HEK293 (cell line): ENCODE measurements around the gene ATF2.

Source experiments
- CTCF ChIA-PET: fragments of 350-600 bp; formaldehyde crosslinking; extraction: SDS; loops from one replicate; lab custom pipeline; 2021; ENCODE audit warnings: antibody characterized with exemption; lab: Yijun Ruan, JAX
- POLR2A ChIA-PET: fragments of 300-600 bp; formaldehyde crosslinking; extraction: SDS; loops from one replicate; lab custom pipeline; 2020; ENCODE audit warnings: antibody characterized with exemption, inconsistent platforms; lab: Yijun Ruan, JAX
- H3K27ac ChIP-seq: fragments of 200-500 bp; sonication (Bioruptor generic); 2 replicates; pipeline ENCODE4 v1.5.1; 2014; ENCODE audit warnings: low read depth, low read length, control low read depth, inconsistent platforms; ENCODE audit errors: extremely low read depth
- H3K36me3 ChIP-seq, 2 experiments: fragments of 200-500 bp in 1 of 2; sonication (Bioruptor generic) in 1 of 2; 1 replicate in 1 of 2; 2 replicates in 1 of 2; pipeline ENCODE4 v1.5.1; 2014 to 2017; ENCODE audit warnings: inconsistent platforms in 2 of 2, low read length in 2 of 2; ENCODE audit not compliant: control insufficient read depth in 2 of 2, insufficient read depth in 1 of 2
- H3K4me1 ChIP-seq: fragments of 200-500 bp; sonication (Bioruptor generic); 2 replicates; pipeline ENCODE4 v1.5.1; 2014; ENCODE audit warnings: mild to moderate bottlenecking, low read length, inconsistent platforms; ENCODE audit not compliant: control insufficient read depth, insufficient read depth
- H3K4me3 ChIP-seq: 2 replicates; pipeline ENCODE4 v1.5.1; 2011; ENCODE audit warnings: low read depth, mild to moderate bottlenecking, control low read depth, low read length, moderate library complexity
- H3K9me3 ChIP-seq: fragments of 200-500 bp; sonication (Bioruptor generic); 2 replicates; pipeline ENCODE4 v1.5.1; 2014; ENCODE audit warnings: low read depth, low read length, inconsistent platforms; ENCODE audit not compliant: control insufficient read depth, insufficient read depth
- KLF1 ChIP-seq: fragments of 450-650 bp; formaldehyde crosslinking; IDR thresholded peaks from 2 replicates; pipeline ENCODE4 v1.5.1; 2016; ENCODE audit warnings: missing biosample characterization, missing genetic modification characterization
- KLF10 ChIP-seq: fragments of 450-650 bp; IDR thresholded peaks from 2 replicates; pipeline ENCODE4 v1.5.1; 2018; ENCODE audit warnings: missing biosample characterization, mild to moderate bottlenecking, missing genetic modification characterization
- MYNN ChIP-seq: fragments of 450-650 bp; formaldehyde crosslinking; IDR thresholded peaks from 2 replicates; pipeline ENCODE4 v1.5.1; 2016; ENCODE audit warnings: missing biosample characterization, missing genetic modification characterization, borderline replicate concordance
- SCRT2 ChIP-seq: fragments of 450-650 bp; formaldehyde crosslinking; IDR thresholded peaks from 2 replicates; pipeline ENCODE4 v1.5.1; 2016; ENCODE audit warnings: missing biosample characterization, missing genetic modification characterization
- SP3 ChIP-seq: fragments of 450-650 bp; formaldehyde crosslinking; IDR thresholded peaks from 2 replicates; pipeline ENCODE4 v1.5.1; 2016; ENCODE audit warnings: missing biosample characterization, missing genetic modification characterization
- ZFP37 ChIP-seq: fragments of 450-650 bp; formaldehyde crosslinking; IDR thresholded peaks from 2 replicates; pipeline ENCODE4 v1.5.1; 2016; ENCODE audit warnings: missing biosample characterization, missing genetic modification characterization
- ZNF132 ChIP-seq: fragments of 450-650 bp; formaldehyde crosslinking; IDR thresholded peaks from 2 replicates; pipeline ENCODE4 v1.5.1; 2017; ENCODE audit warnings: missing biosample characterization, missing genetic modification characterization, borderline replicate concordance
- ZNF146 ChIP-seq: fragments of 450-650 bp; formaldehyde crosslinking; IDR thresholded peaks from 2 replicates; pipeline ENCODE4 v1.5.1; 2016; ENCODE audit warnings: missing biosample characterization, missing genetic modification characterization
- ZNF223 ChIP-seq: fragments of 450-650 bp; formaldehyde crosslinking; IDR thresholded peaks from 2 replicates; pipeline ENCODE4 v1.5.1; 2016; ENCODE audit warnings: missing biosample characterization, missing genetic modification characterization
- ZNF335 ChIP-seq: fragments of 450-650 bp; formaldehyde crosslinking; conservative IDR thresholded peaks from 2 replicates; pipeline ENCODE4 v1.5.1; 2016; ENCODE audit warnings: missing biosample characterization, missing genetic modification characterization
- ZNF354C ChIP-seq: fragments of 450-650 bp; formaldehyde crosslinking; IDR thresholded peaks from 2 replicates; pipeline ENCODE4 v1.5.1; 2016; ENCODE audit warnings: missing biosample characterization, missing genetic modification characterization, low read depth, borderline replicate concordance
- ZNF366 ChIP-seq: fragments of 450-650 bp; formaldehyde crosslinking; conservative IDR thresholded peaks from 2 replicates; pipeline ENCODE4 v1.5.1; 2016; ENCODE audit warnings: missing biosample characterization, missing genetic modification characterization
- ZNF391 ChIP-seq: fragments of 450-650 bp; formaldehyde crosslinking; IDR thresholded peaks from 2 replicates; pipeline ENCODE4 v1.5.1; 2016; ENCODE audit warnings: low read depth, missing biosample characterization, missing genetic modification characterization, borderline replicate concordance
- ZNF398 ChIP-seq: fragments of 450-650 bp; formaldehyde crosslinking; IDR thresholded peaks from 2 replicates; pipeline ENCODE4 v1.5.1; 2017; ENCODE audit warnings: missing biosample characterization, missing genetic modification characterization
- ZNF423 ChIP-seq: fragments of 450-650 bp; formaldehyde crosslinking; IDR thresholded peaks from 2 replicates; pipeline ENCODE4 v1.5.1; 2016; ENCODE audit warnings: missing biosample characterization, missing genetic modification characterization
- ZNF488 ChIP-seq: fragments of 450-650 bp; formaldehyde crosslinking; IDR thresholded peaks from 2 replicates; pipeline ENCODE4 v1.5.1; 2016; ENCODE audit warnings: missing biosample characterization, missing genetic modification characterization
- ZNF645 ChIP-seq: fragments of 450-650 bp; formaldehyde crosslinking; IDR thresholded peaks from 2 replicates; pipeline ENCODE4; 2016; ENCODE audit warnings: missing biosample characterization, missing genetic modification characterization
- ZNF830 ChIP-seq: fragments of 450-650 bp; IDR thresholded peaks from 2 replicates; pipeline ENCODE4 v1.5.0; 2018; ENCODE audit warnings: missing biosample characterization, missing genetic modification characterization, low read depth, mild to moderate bottlenecking, moderate library complexity
- ZSCAN23 ChIP-seq: fragments of 450-650 bp; formaldehyde crosslinking; IDR thresholded peaks from 2 replicates; pipeline ENCODE4 v1.5.1; 2016; ENCODE audit warnings: missing biosample characterization, missing genetic modification characterization

The ATF2 gene

GRCh38 chr2:175080479-175080878 lies 87.5 kb downstream of the ATF2 start (continued):
- no peak for TF ChIP-seq ZFP37 (tag by site-specific recombination)
- no peak for TF ChIP-seq ZNF830 (tag by site-specific recombination)
- no peak for TF ChIP-seq ZNF335 (tag by site-specific recombination)
- TF ChIP-seq ZSCAN23 (tag by site-specific recombination), result no peak
- no peak for TF ChIP-seq ZNF354C (tag by site-specific recombination)
- TF ChIP-seq ZNF391 (tag by site-specific recombination), result no peak
- no peak for TF ChIP-seq KLF1
- TF ChIP-seq ZNF366, result 0 out of 2 replicates have a peak, but pooled peaks have one; percentile 43
- TF ChIP-seq ZNF398 (tag by site-specific recombination), result no peak

- H3K27ac ChIP-seq, result no peak overlapping the region
These were observed 91.7 kb downstream of the ATF2 start for GRCh38 chr2:175076272-175076671.

GRCh38 chr2:175074478-175074877 lies 93.5 kb downstream of the ATF2 start:
- Histone ChIP-seq H3K27ac (no peak overlapping the region), H3K4me1 (no peaks in the 10 kb centered on the region), H3K9me3 (no peaks in the 10 kb centered on the region), H3K36me3 (peaks cover 0 to 54% of the 10 kb centered on the region in 2 experiments; a peak in 2 of 3 replicates), H3K4me3 (no peak overlapping the region)
- ChIA-PET POLR2A (no interaction called here), CTCF (interaction anchor here (1.0 kb wide), 1 partner anchor 16 kb away, joined by 3 read pairs; no protein-coding TSS in a partner anchor)
- TF ChIP-seq ZNF223 (no peak), SP3 (no peak), ZNF398 (tag by site-specific recombination) (no peak), KLF10 (tag by site-specific recombination) (no peak), ZNF423 (tag by site-specific recombination) (no peak), ZNF645 (tag by site-specific recombination) (no peak), ZNF132 (tag by site-specific recombination) (no peak), ZNF146 (tag by site-specific recombination) (no peak)

More at GRCh38 chr2:175076272-175076671, 91.7 kb downstream of the ATF2 start:
- Histone ChIP-seq H3K4me1 (peaks cover 9% of the 10 kb centered on the region; the same call in 1 of the 2 replicates), H3K36me3 (peaks cover 0 to 53% of the 10 kb centered on the region in 2 experiments; a peak in 2 of 3 replicates), H3K4me3 (no peak overlapping the region), H3K9me3 (no peaks in the 10 kb centered on the region)
- CTCF ChIA-PET, result no interaction called here
- TF ChIP-seq ZNF488 (tag by site-specific recombination) (no peak), MYNN (tag by site-specific recombination) (no peak), SCRT2 (tag by site-specific recombination) (no peak)
- POLR2A ChIA-PET, result no interaction called here
